GM12878 (cell line): Measurements from ENCODE around the gene NRAS. TPM values are rescaled to one million over a fixed set of nuclear protein-coding genes. Genes with fewer than 3 reads are reported as not detected.

Experiments
- ATAC-seq: fragments of 200-7000 bp; cut with Tn5 transposase; 3 replicates; pipeline ENCODE4 v1.9.1; 2020; ENCODE audit warnings: mild to moderate bottlenecking, moderate library complexity
- BruUV-seq: library from RNA; stranded (reverse); fragments of 400-500 nt; replicated peaks from 2 replicates; lab custom pipeline; 2021; lab: Mats Ljungman, UMichigan
- CTCF ChIA-PET: fragments of 300-600 bp; sonication (Branson Sonifier 250); formaldehyde crosslinking; extraction: SDS; loops from one replicate; lab custom pipeline; 2021; ENCODE audit warnings: inconsistent platforms; lab: Yijun Ruan, JAX
- POLR2A ChIA-PET: fragments of 350-600 bp; formaldehyde crosslinking; extraction: SDS; loops from one replicate; lab custom pipeline; 2021; ENCODE audit warnings: inconsistent platforms; lab: Charles Lee
- RAD21 ChIA-PET: fragments of 300-600 bp; sonication (Branson Sonifier 250); formaldehyde crosslinking; loops from one replicate; lab custom pipeline; 2023; ENCODE audit warnings: antibody characterized with exemption; ENCODE audit not compliant: unreplicated experiment; lab: Charles Lee
- SMC1A ChIA-PET: fragments of 300-600 bp; sonication (Branson Sonifier 250); formaldehyde crosslinking; loops from one replicate; lab custom pipeline; 2023; ENCODE audit not compliant: unreplicated experiment, uncharacterized antibody; lab: Charles Lee
- DNase-seq: peaks from one replicate; pipeline ENCODE4 v3.0.0-alpha.2; 2011; ENCODE audit warnings: low read depth, low spot score
- FAIRE-seq: peaks from 3 replicates; lab custom pipeline; 2011; peaks lifted over from hg19 to GRCh38; lab: Jason Lieb, UNC
- H2AFZ ChIP-seq: 2 replicates; pipeline ENCODE4 v1.6.0; 2011; ENCODE audit warnings: low read depth, low read length, control low read depth; ENCODE audit not compliant: control insufficient read depth
- H3K27ac ChIP-seq: 2 replicates; pipeline ENCODE4 v1.5.1; 2011; ENCODE audit warnings: control low read depth; ENCODE audit not compliant: control insufficient read depth, insufficient read depth
- H3K27me3 ChIP-seq, 2 experiments: replicated peaks in 1 of 2; 2 replicates each; pipeline versions ENCODE4 v1.6.0 to v1.6.1; 2011; ENCODE audit warnings: low read length in 1 of 2; ENCODE audit not compliant: control insufficient read depth in 2 of 2, insufficient read depth in 2 of 2
- H3K36me3 ChIP-seq, 2 experiments: 2 replicates each; pipeline ENCODE4 v1.5.1; 2011; ENCODE audit warnings: low read length in 1 of 2; ENCODE audit not compliant: control insufficient read depth in 2 of 2, insufficient read depth in 2 of 2
- H3K4me1 ChIP-seq: 2 replicates; pipeline ENCODE4 v1.6.1; 2011; ENCODE audit warnings: mild to moderate bottlenecking, low read length, moderate library complexity, mixed read lengths; ENCODE audit not compliant: control insufficient read depth, insufficient read depth
- H3K4me2 ChIP-seq: 2 replicates; pipeline ENCODE4 v1.6.0; 2011; ENCODE audit warnings: control low read depth; ENCODE audit not compliant: control insufficient read depth, insufficient read depth
- H3K4me3 ChIP-seq: fragments of 200-600 bp; sonication (generic); 2 replicates; pipeline ENCODE4 v1.5.1; 2016
- H3K79me2 ChIP-seq: 2 replicates; pipeline ENCODE4 v1.6.0; 2011; ENCODE audit warnings: low read length; ENCODE audit not compliant: control insufficient read depth, insufficient read depth
- H3K9ac ChIP-seq: 2 replicates; pipeline ENCODE4 v1.8.0; 2011; ENCODE audit warnings: low read length, control low read depth, mixed read lengths; ENCODE audit not compliant: control insufficient read depth, insufficient read depth
- H3K9me3 ChIP-seq: replicated peaks from 3 replicates; pipeline ENCODE4 v1.5.1; 2011; ENCODE audit warnings: mild to moderate bottlenecking, low read length; ENCODE audit not compliant: control insufficient read depth, insufficient read depth
- H4K20me1 ChIP-seq: 2 replicates; pipeline ENCODE4 v1.6.0; 2011; ENCODE audit not compliant: control insufficient read depth, insufficient read depth
- ASH2L ChIP-seq: fragments of 300-600, 200-600 bp; sonication (generic); IDR thresholded peaks from 2 replicates; pipeline ENCODE4 v1.6.1; 2017; ENCODE audit warnings: low read depth, mild to moderate bottlenecking, borderline replicate concordance
- FOXK2 ChIP-seq: fragments of 450-650 bp; IDR thresholded peaks from 2 replicates; pipeline ENCODE4 v1.6.1; 2017; ENCODE audit warnings: mild to moderate bottlenecking, moderate library complexity
- HDAC2 ChIP-seq: fragments of 200-600 bp; sonication (generic); IDR thresholded peaks from 2 replicates; pipeline ENCODE4 v1.6.1; 2017
- NBN ChIP-seq: fragments of 450-650 bp; IDR thresholded peaks from 2 replicates; pipeline ENCODE4 v1.6.1; 2016
- NFYA ChIP-seq: IDR thresholded peaks from 2 replicates; pipeline ENCODE4 v1.6.1; 2011; ENCODE audit warnings: low read depth, mild to moderate bottlenecking, low read length, improper control_type of control experiment, borderline replicate concordance
- TARDBP ChIP-seq: IDR thresholded peaks from 2 replicates; pipeline ENCODE4 v1.6.1; 2016; ENCODE audit warnings: borderline replicate concordance
- WGBS: methylation state at CpG from one replicate; pipeline ENCODE4 v1.1.6; 2016; ENCODE audit warnings: low lambda C conversion rate; ENCODE audit not compliant: insufficient replicate concordance, insufficient coverage; ENCODE audit errors: missing lambda C conversion rate; 5-methylcytosine and 5-hydroxymethylcytosine counted together
- in situ Hi-C: fragments of 300-500 bp; cut with MboI; formaldehyde crosslinking; loops from 9 replicates; pipeline ENCODE4 v1.14.3; 2018; ENCODE audit warnings: mixed read lengths
- intact Hi-C: fragments of 100-400 bp; cut with micrococcal nuclease; formaldehyde crosslinking; loops from one replicate; pipeline ENCODE4 v1.14.2; 2022; ENCODE audit not compliant: unreplicated experiment
- polyA plus RNA-seq, 11 experiments: library from polyadenylated mRNA; depleted of rRNA in 4 of 11; unstranded in 6 of 11; stranded (reverse) in 5 of 11; fragments of >200 nt; fragmentation: Nextera tagmentation in 4 of 11; fragmentation: Illumina TruSeq in 1 of 11; extraction: Ambion mirVana in 4 of 11; extraction: Trizol in 1 of 11; gene quantifications; 1 replicate in 1 of 11; 2 replicates in 10 of 11; pipeline versions ENCODE4 v1.2.1 to v1.2.3, GENCODE V29; 2011 to 2016; ENCODE audit warnings: inconsistent platforms in 2 of 11, missing spikeins in 2 of 11, low read depth in 1 of 11
- total RNA-seq, 4 experiments: library from RNA; depleted of rRNA in 3 of 4; stranded (reverse); fragments of >200 nt in 3 of 4; fragmentation: Illumina TruSeq in 1 of 4; extraction: Trizol in 1 of 4; gene quantifications; 2 replicates each; pipeline versions ENCODE4 v1.2.1 to v1.2.3, GENCODE V29; 2013 to 2021
- TF ChIP-seq, protein P1 (sequence below): IDR thresholded peaks from 2 replicates; pipeline ENCODE4 v1.6.1; 2012; ENCODE audit warnings: low read length, inconsistent platforms
- TF ChIP-seq, protein P2 (sequence below): fragments of 450-650 bp; formaldehyde crosslinking; IDR thresholded peaks from 2 replicates; pipeline ENCODE4 v1.5.0; 2022; ENCODE audit warnings: mild to moderate bottlenecking, missing genetic modification characterization
- TF ChIP-seq, protein P3 (sequence below): fragments of 150-350 bp; IDR thresholded peaks from 2 replicates; pipeline ENCODE4 v1.6.1; 2016; ENCODE audit warnings: low read depth, low read length
- TF ChIP-seq, protein P4 (sequence below): fragments of 450-650 bp; IDR thresholded peaks from 2 replicates; pipeline ENCODE4 v1.6.1; 2017; ENCODE audit warnings: mild to moderate bottlenecking

NRAS gene
- total and polyA plus RNA-seq, 10 of the 15 experiments (the other 5 are each of a cell fraction or from before 2014, with no cell fraction given), result 31.7 to 73.2 (median 66.2) TPM

DNA sequence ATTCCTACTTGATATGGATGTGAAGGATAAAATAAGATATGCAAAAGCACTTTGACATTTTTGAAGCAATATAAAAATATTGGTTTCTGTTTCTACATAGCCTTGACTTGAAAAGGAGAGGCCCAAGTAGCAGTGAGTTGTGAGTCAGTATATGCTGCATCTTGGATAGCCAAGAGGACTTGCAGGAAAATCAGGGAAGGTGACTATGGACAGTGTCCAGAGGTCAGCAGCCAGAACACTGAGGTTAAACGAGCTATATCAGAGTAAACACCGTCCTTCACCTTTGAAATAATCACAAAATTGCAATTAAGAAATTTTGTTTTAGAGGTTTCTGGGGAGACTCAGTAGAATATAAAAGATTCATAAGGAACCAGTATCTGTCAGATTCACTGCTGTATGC, 14.6 kb downstream of the NRAS start:
- in situ Hi-C loops, result no loop called here
- 95% methylated on average over 2 of the region's 2 CpGs for WGBS
- no peak for FAIRE-seq

More for the DNA sequence above, 14.6 kb downstream of the NRAS start:
- CTCF ChIA-PET, result no interaction called here
- RAD21 ChIA-PET, result no interaction called here
- Histone ChIP-seq H3K9ac (no peak overlapping the region), H3K4me2 (no peak overlapping the region), H2AFZ (no peak overlapping the region), H3K36me3 (no peaks in the 10 kb centered on the region), H3K27me3 (no peaks in the 10 kb centered on the region), H3K27ac (no peak overlapping the region), H3K9me3 (no peaks in the 10 kb centered on the region), H4K20me1 (no peaks in the 10 kb centered on the region), H3K79me2 (no peaks in the 10 kb centered on the region), H3K4me1 (no peaks in the 10 kb centered on the region; the same call in 1 of the 2 replicates), H3K4me3 (no peak overlapping the region)
- TF ChIP-seq HDAC2 (no peak), NFYA (no peak), NBN (no peak), ASH2L (no peak), TARDBP (no peak), FOXK2 (no peak)
- TF ChIP-seq, protein P1, sequence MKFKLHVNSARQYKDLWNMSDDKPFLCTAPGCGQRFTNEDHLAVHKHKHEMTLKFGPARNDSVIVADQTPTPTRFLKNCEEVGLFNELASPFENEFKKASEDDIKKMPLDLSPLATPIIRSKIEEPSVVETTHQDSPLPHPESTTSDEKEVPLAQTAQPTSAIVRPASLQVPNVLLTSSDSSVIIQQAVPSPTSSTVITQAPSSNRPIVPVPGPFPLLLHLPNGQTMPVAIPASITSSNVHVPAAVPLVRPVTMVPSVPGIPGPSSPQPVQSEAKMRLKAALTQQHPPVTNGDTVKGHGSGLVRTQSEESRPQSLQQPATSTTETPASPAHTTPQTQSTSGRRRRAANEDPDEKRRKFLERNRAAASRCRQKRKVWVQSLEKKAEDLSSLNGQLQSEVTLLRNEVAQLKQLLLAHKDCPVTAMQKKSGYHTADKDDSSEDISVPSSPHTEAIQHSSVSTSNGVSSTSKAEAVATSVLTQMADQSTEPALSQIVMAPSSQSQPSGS, result no peak
- TF ChIP-seq, protein P2, sequence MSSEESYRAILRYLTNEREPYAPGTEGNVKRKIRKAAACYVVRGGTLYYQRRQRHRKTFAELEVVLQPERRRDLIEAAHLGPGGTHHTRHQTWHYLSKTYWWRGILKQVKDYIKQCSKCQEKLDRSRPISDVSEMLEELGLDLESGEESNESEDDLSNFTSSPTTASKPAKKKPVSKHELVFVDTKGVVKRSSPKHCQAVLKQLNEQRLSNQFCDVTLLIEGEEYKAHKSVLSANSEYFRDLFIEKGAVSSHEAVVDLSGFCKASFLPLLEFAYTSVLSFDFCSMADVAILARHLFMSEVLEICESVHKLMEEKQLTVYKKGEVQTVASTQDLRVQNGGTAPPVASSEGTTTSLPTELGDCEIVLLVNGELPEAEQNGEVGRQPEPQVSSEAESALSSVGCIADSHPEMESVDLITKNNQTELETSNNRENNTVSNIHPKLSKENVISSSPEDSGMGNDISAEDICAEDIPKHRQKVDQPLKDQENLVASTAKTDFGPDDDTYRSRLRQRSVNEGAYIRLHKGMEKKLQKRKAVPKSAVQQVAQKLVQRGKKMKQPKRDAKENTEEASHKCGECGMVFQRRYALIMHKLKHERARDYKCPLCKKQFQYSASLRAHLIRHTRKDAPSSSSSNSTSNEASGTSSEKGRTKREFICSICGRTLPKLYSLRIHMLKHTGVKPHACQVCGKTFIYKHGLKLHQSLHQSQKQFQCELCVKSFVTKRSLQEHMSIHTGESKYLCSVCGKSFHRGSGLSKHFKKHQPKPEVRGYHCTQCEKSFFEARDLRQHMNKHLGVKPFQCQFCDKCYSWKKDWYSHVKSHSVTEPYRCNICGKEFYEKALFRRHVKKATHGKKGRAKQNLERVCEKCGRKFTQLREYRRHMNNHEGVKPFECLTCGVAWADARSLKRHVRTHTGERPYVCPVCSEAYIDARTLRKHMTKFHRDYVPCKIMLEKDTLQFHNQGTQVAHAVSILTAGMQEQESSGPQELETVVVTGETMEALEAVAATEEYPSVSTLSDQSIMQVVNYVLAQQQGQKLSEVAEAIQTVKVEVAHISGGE (CRISPR knock-in tag), result no peak
- TF ChIP-seq, protein P3, sequence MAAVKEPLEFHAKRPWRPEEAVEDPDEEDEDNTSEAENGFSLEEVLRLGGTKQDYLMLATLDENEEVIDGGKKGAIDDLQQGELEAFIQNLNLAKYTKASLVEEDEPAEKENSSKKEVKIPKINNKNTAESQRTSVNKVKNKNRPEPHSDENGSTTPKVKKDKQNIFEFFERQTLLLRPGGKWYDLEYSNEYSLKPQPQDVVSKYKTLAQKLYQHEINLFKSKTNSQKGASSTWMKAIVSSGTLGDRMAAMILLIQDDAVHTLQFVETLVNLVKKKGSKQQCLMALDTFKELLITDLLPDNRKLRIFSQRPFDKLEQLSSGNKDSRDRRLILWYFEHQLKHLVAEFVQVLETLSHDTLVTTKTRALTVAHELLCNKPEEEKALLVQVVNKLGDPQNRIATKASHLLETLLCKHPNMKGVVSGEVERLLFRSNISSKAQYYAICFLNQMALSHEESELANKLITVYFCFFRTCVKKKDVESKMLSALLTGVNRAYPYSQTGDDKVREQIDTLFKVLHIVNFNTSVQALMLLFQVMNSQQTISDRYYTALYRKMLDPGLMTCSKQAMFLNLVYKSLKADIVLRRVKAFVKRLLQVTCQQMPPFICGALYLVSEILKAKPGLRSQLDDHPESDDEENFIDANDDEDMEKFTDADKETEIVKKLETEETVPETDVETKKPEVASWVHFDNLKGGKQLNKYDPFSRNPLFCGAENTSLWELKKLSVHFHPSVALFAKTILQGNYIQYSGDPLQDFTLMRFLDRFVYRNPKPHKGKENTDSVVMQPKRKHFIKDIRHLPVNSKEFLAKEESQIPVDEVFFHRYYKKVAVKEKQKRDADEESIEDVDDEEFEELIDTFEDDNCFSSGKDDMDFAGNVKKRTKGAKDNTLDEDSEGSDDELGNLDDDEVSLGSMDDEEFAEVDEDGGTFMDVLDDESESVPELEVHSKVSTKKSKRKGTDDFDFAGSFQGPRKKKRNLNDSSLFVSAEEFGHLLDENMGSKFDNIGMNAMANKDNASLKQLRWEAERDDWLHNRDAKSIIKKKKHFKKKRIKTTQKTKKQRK, result no peak
- TF ChIP-seq, protein P4, sequence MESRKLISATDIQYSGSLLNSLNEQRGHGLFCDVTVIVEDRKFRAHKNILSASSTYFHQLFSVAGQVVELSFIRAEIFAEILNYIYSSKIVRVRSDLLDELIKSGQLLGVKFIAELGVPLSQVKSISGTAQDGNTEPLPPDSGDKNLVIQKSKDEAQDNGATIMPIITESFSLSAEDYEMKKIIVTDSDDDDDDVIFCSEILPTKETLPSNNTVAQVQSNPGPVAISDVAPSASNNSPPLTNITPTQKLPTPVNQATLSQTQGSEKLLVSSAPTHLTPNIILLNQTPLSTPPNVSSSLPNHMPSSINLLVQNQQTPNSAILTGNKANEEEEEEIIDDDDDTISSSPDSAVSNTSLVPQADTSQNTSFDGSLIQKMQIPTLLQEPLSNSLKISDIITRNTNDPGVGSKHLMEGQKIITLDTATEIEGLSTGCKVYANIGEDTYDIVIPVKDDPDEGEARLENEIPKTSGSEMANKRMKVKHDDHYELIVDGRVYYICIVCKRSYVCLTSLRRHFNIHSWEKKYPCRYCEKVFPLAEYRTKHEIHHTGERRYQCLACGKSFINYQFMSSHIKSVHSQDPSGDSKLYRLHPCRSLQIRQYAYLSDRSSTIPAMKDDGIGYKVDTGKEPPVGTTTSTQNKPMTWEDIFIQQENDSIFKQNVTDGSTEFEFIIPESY, result no peak
- ATAC-seq (no peak), DNase-seq (no peak)
- BruUV-seq, result no TSS peak
- intact Hi-C loops, result no loop called here
- SMC1A ChIA-PET, result interaction anchor here (1.5 to 2.4 kb wide), 2 partner anchors 14 to 54 kb away, joined by 3 to 6 read pairs; no protein-coding TSS in a partner anchor
- POLR2A ChIA-PET, result no interaction called here
